HepG2 (cell line): Measurements from ENCODE around the gene IL1RAPL1. TPM values are rescaled to one million over a fixed set of nuclear protein-coding genes. Genes with fewer than 3 reads are reported as not detected.

ENCODE experiments used
- ATAC-seq: fragments of 200-7000 bp; cut with Tn5 transposase; 3 replicates; pipeline ENCODE4 v1.9.1; 2020; ENCODE audit warnings: mild to moderate bottlenecking, moderate library complexity
- BruUV-seq: library from RNA; stranded (reverse); fragments of 400-500 nt; replicated peaks from 2 replicates; lab custom pipeline; 2021; lab: Mats Ljungman, UMichigan
- CTCF ChIA-PET: fragments of 300-600 bp; formaldehyde crosslinking; extraction: SDS; loops from one replicate; lab custom pipeline; 2021; ENCODE audit warnings: low total read pairs, inconsistent platforms, low intra/inter-chr PET ratio; lab: Yijun Ruan, JAX
- POLR2A ChIA-PET: fragments of 350-600 bp; sonication (Branson Sonifier 250); formaldehyde crosslinking; loops from one replicate; lab custom pipeline; 2020; ENCODE audit warnings: antibody characterized with exemption, inconsistent platforms; lab: Yijun Ruan, JAX
- DNase-seq: peaks from one replicate; pipeline ENCODE4 v3.0.0-alpha.2; 2015; ENCODE audit warnings: low spot score
- FAIRE-seq: peaks from 3 replicates; lab custom pipeline; 2011; peaks lifted over from hg19 to GRCh38; lab: Jason Lieb, UNC
- H2AFZ ChIP-seq: one replicate; pipeline ENCODE4 v1.6.1; 2011; ENCODE audit warnings: low read length, inconsistent platforms
- H3K27ac ChIP-seq: fragments of 300-600 bp; 3 replicates; pipeline ENCODE4 v1.8.0; 2011; ENCODE audit warnings: mixed run types, mild to moderate bottlenecking, mixed read lengths, low read length, inconsistent platforms; ENCODE audit not compliant: insufficient read depth; ENCODE audit errors: extremely low read length
- H3K27me3 ChIP-seq, 2 experiments: fragments of 200-600 bp in 1 of 2; 2 replicates in 1 of 2; 3 replicates in 1 of 2; pipeline versions ENCODE4 v1.6.0 to v1.8.0; 2011; ENCODE audit warnings: low read length in 2 of 2, mild to moderate bottlenecking in 2 of 2, moderate library complexity in 2 of 2, inconsistent platforms in 1 of 2; ENCODE audit not compliant: insufficient read depth in 2 of 2, control insufficient read depth in 1 of 2
- H3K36me3 ChIP-seq, 2 experiments: fragments of 200-600 bp in 1 of 2; replicated peaks in 1 of 2; 2 replicates in 1 of 2; 3 replicates in 1 of 2; pipeline versions ENCODE4 v1.5.1 to v1.8.0; 2011; ENCODE audit warnings: low read length in 2 of 2, inconsistent platforms in 1 of 2; ENCODE audit not compliant: insufficient read depth in 2 of 2, control insufficient read depth in 1 of 2
- H3K4me1 ChIP-seq: 2 replicates; pipeline ENCODE4 v1.5.1; 2012; ENCODE audit warnings: low read length, inconsistent platforms; ENCODE audit not compliant: insufficient read depth
- H3K4me2 ChIP-seq: 2 replicates; pipeline ENCODE4 v1.6.0; 2011; ENCODE audit warnings: low read depth, low read length, inconsistent platforms
- H3K4me3 ChIP-seq, 3 experiments: fragments of 200-600 bp in 1 of 3; sonication (generic), shearing (Covaris generic) in 1 of 3; replicated peaks in 1 of 3; 2 replicates each; pipeline ENCODE4 v1.5.1; 2011 to 2016; ENCODE audit warnings: low read length in 3 of 3, inconsistent platforms in 2 of 3, low read depth in 2 of 3, mild to moderate bottlenecking in 2 of 3, control low read depth in 1 of 3, mixed read lengths in 1 of 3; ENCODE audit not compliant: insufficient read depth in 1 of 3
- H3K79me2 ChIP-seq: one replicate; pipeline ENCODE4 v1.6.1; 2011; ENCODE audit warnings: low read length, inconsistent platforms; ENCODE audit not compliant: insufficient read depth
- H3K9ac ChIP-seq: 2 replicates; pipeline ENCODE4 v1.6.0; 2011; ENCODE audit warnings: mild to moderate bottlenecking, low read depth, low read length, inconsistent platforms; ENCODE audit not compliant: insufficient read depth
- H3K9me3 ChIP-seq: 2 replicates; pipeline ENCODE4 v1.5.1; 2012; ENCODE audit warnings: mild to moderate bottlenecking, low read length
- H4K20me1 ChIP-seq: 2 replicates; pipeline ENCODE4 v1.6.0; 2011; ENCODE audit warnings: inconsistent platforms, mild to moderate bottlenecking, low read length, moderate library complexity; ENCODE audit not compliant: insufficient read depth
- BCL6 ChIP-seq: IDR thresholded peaks from 2 replicates; pipeline ENCODE4 v1.6.1; 2016; ENCODE audit warnings: missing genetic modification reagents, missing compliant biosample characterization
- HDAC2 ChIP-seq: sonication (generic); formaldehyde crosslinking; IDR thresholded peaks from 2 replicates; pipeline ENCODE4 v1.4.0; 2020; ENCODE audit warnings: missing genetic modification reagents
- HMG20A ChIP-seq: IDR thresholded peaks from 2 replicates; pipeline ENCODE4 v1.6.1; 2016; ENCODE audit warnings: borderline replicate concordance
- JUND ChIP-seq: sonication (generic); formaldehyde crosslinking; IDR thresholded peaks from 2 replicates; pipeline ENCODE4 v1.8.0; 2022; ENCODE audit warnings: mild to moderate bottlenecking, missing genetic modification reagents
- LCORL ChIP-seq, 2 experiments: fragments of 450-650 bp in 1 of 2; sonication (generic) in 1 of 2; formaldehyde crosslinking in 1 of 2; IDR thresholded peaks; 2 replicates each; pipeline versions ENCODE4 v1.5.0 to v1.6.1; 2017 to 2020; ENCODE audit warnings: antibody characterized with exemption in 1 of 2, missing genetic modification reagents in 1 of 2
- MAFF ChIP-seq: IDR thresholded peaks from 2 replicates; pipeline ENCODE4 v1.6.1; 2011; ENCODE audit warnings: low read depth, low read length, improper control_type of control experiment
- MEIS2 ChIP-seq: sonication (generic); formaldehyde crosslinking; IDR thresholded peaks from 2 replicates; pipeline ENCODE4 v1.9.0; 2021; ENCODE audit warnings: mild to moderate bottlenecking, missing genetic modification reagents
- NAIF1 ChIP-seq: sonication (generic); formaldehyde crosslinking; IDR thresholded peaks from 2 replicates; pipeline ENCODE4 v1.5.0; 2020; ENCODE audit warnings: mild to moderate bottlenecking, missing genetic modification reagents, borderline replicate concordance
- REST ChIP-seq, 2 experiments: IDR thresholded peaks; 2 replicates each; pipeline ENCODE4 v1.6.1; 2011 to 2012; ENCODE audit warnings: low read length in 2 of 2, borderline replicate concordance in 1 of 2, low read depth in 1 of 2, mild to moderate bottlenecking in 1 of 2, moderate library complexity in 1 of 2
- SOX13 ChIP-seq, 3 experiments: fragments of 450-650 bp in 1 of 3; sonication (generic) in 1 of 3; formaldehyde crosslinking in 1 of 3; IDR thresholded peaks in 2 of 3; conservative IDR thresholded peaks in 1 of 3; 2 replicates each; pipeline versions ENCODE4 v1.5.0 to v1.6.1; 2016 to 2020; ENCODE audit warnings: antibody characterized with exemption in 1 of 3, mild to moderate bottlenecking in 1 of 3, missing compliant biosample characterization in 1 of 3, missing genetic modification reagents in 1 of 3, moderate library complexity in 1 of 3
- THAP7 ChIP-seq: sonication (generic); formaldehyde crosslinking; IDR thresholded peaks from 2 replicates; pipeline ENCODE4 v1.8.1; 2023; ENCODE audit warnings: mild to moderate bottlenecking, missing genetic modification reagents
- ZFP41 ChIP-seq: sonication (generic); formaldehyde crosslinking; IDR thresholded peaks from 2 replicates; pipeline ENCODE4 v1.4.0; 2020; ENCODE audit warnings: mild to moderate bottlenecking, missing genetic modification reagents, borderline replicate concordance
- ZNF138 ChIP-seq: sonication (generic); formaldehyde crosslinking; IDR thresholded peaks from 2 replicates; pipeline ENCODE4 v1.5.0; 2020; ENCODE audit warnings: mild to moderate bottlenecking, low read depth, missing genetic modification reagents
- ZNF143 ChIP-seq: sonication (generic); formaldehyde crosslinking; IDR thresholded peaks from 2 replicates; pipeline ENCODE4 v1.4.0; 2020; ENCODE audit warnings: missing genetic modification reagents
- ZNF20 ChIP-seq: sonication (generic); formaldehyde crosslinking; IDR thresholded peaks from 2 replicates; pipeline ENCODE4 v1.4.0; 2020; ENCODE audit warnings: mild to moderate bottlenecking, moderate library complexity, missing genetic modification reagents
- ZNF30 ChIP-seq: sonication (generic); formaldehyde crosslinking; IDR thresholded peaks from 2 replicates; pipeline ENCODE4 v1.5.0; 2020; ENCODE audit warnings: mild to moderate bottlenecking, missing genetic modification reagents
- ZNF367 ChIP-seq: sonication (generic); formaldehyde crosslinking; IDR thresholded peaks from 2 replicates; pipeline ENCODE4 v1.4.0; 2020; ENCODE audit warnings: missing genetic modification reagents, borderline replicate concordance
- ZNF503 ChIP-seq: sonication (generic); formaldehyde crosslinking; IDR thresholded peaks from 2 replicates; pipeline ENCODE4 v1.4.0; 2020; ENCODE audit warnings: missing genetic modification reagents
- WGBS: methylation state at CpG from one replicate; pipeline ENCODE4 v1.1.6; 2017; ENCODE audit warnings: low lambda C conversion rate; 5-methylcytosine and 5-hydroxymethylcytosine counted together
- in situ Hi-C: cut with HindIII; loops from 2 replicates; pipeline ENCODE4 v1.10.0; 2017; ENCODE audit warnings: low pct_unique_long_range_greater_than_20kb; ENCODE audit not compliant: extremely low pct_ligation_motif_present
- intact Hi-C: fragments of 100-400 bp; cut with micrococcal nuclease; formaldehyde crosslinking; loops from one replicate; pipeline ENCODE4 v1.10.0; 2022; ENCODE audit not compliant: unreplicated experiment
- polyA plus RNA-seq, 8 experiments: library from polyadenylated mRNA; depleted of rRNA in 3 of 8; stranded (reverse) in 7 of 8; unstranded in 1 of 8; fragments of >200 nt; fragmentation: Illumina TruSeq in 4 of 8; extraction: Trizol in 4 of 8; gene quantifications; 2 replicates each; pipeline versions ENCODE4 v1.2.1 to v1.2.3, GENCODE V29; 2011 to 2016; ENCODE audit warnings: low read depth in 4 of 8, missing spikeins in 1 of 8, mixed read lengths in 1 of 8; ENCODE audit not compliant: insufficient read depth in 1 of 8
- total RNA-seq, 5 experiments: library from RNA; depleted of rRNA; stranded (reverse); fragments of >200 nt; fragmentation: Illumina TruSeq; extraction: Trizol; gene quantifications; 2 replicates each; pipeline ENCODE4 v1.2.3, GENCODE V29; 2016; ENCODE audit warnings: low read depth in 1 of 5

The IL1RAPL1 gene
- total and polyA plus RNA-seq, 2 of the 13 experiments (the other 11 are each of a cell fraction or from before 2014, with no cell fraction given), result 0.04 TPM; not detected in 1

GRCh38 chrX:28638775-28639174, 51.5 kb downstream of the IL1RAPL1 start:
- ChIA-PET POLR2A (no interaction called here), CTCF (no interaction called here)
- DNase-seq (no peak), FAIRE-seq (no peak), ATAC-seq (no peak)
- 62% methylated on average over 3 of the region's 3 CpGs for WGBS
- no peak for TF ChIP-seq SOX13 (IDR thresholded peaks at IDR 0.05)
- TF ChIP-seq SOX13 (CRISPR knock-in tag; conservative IDR thresholded peaks at IDR 0.05 in 1 of 2, IDR thresholded peaks at IDR 0.05 in 1 of 2), result no peak
- no peak for TF ChIP-seq HMG20A (CRISPR knock-in tag)
- TF ChIP-seq HDAC2 (CRISPR knock-in tag), result no peak
- no peak for TF ChIP-seq JUND
- no peak for TF ChIP-seq THAP7 (CRISPR knock-in tag)
- no peak for TF ChIP-seq LCORL (IDR thresholded peaks at IDR 0.05)
- no peak for TF ChIP-seq LCORL (CRISPR knock-in tag; IDR thresholded peaks at IDR 0.05)
- TF ChIP-seq BCL6 (CRISPR knock-in tag), result no peak
- no peak for TF ChIP-seq ZNF20 (CRISPR knock-in tag)
- no peak for TF ChIP-seq ZNF143 (CRISPR knock-in tag)
- no peak for TF ChIP-seq ZNF367 (CRISPR knock-in tag)
- no peak for TF ChIP-seq ZFP41
- TF ChIP-seq MAFF, result no peak
- no peak for TF ChIP-seq ZNF503
- no peak for TF ChIP-seq REST (IDR thresholded peaks at IDR 0.05; ENCODE audit: borderline replicate concordance in 1 of 2, low read depth in 1 of 2, low read length in 2 of 2)
- no peak for TF ChIP-seq MEIS2
- no peak for TF ChIP-seq ZNF138 (CRISPR knock-in tag)
- no peak for TF ChIP-seq ZNF30
- TF ChIP-seq NAIF1 (CRISPR knock-in tag), result no peak
- in situ Hi-C loops, result no loop called here
- Histone ChIP-seq H3K79me2 (no peaks in the 10 kb centered on the region), H3K36me3 (no peaks in the 10 kb centered on the region), H3K4me3 (no peak overlapping the region), H4K20me1 (no peaks in the 10 kb centered on the region), H2AFZ (no peak overlapping the region), H3K4me2 (no peak overlapping the region), H3K27me3 (no peaks in the 10 kb centered on the region), H3K9ac (no peak overlapping the region), H3K9me3 (peaks cover 7% of the 10 kb centered on the region; the same call in 1 of the 2 replicates), H3K4me1 (no peaks in the 10 kb centered on the region), H3K27ac (no peak overlapping the region)
- intact Hi-C loops, result no loop called here
- BruUV-seq, result no TSS peak
